CMK (cell line): Measurements from ENCODE around the gene GPBAR1.

Experiments
- DNase-seq: peaks from one replicate; pipeline ENCODE4 v3.0.0-alpha.2; 2010; ENCODE audit warnings: low read depth

The GPBAR1 gene

DNA sequence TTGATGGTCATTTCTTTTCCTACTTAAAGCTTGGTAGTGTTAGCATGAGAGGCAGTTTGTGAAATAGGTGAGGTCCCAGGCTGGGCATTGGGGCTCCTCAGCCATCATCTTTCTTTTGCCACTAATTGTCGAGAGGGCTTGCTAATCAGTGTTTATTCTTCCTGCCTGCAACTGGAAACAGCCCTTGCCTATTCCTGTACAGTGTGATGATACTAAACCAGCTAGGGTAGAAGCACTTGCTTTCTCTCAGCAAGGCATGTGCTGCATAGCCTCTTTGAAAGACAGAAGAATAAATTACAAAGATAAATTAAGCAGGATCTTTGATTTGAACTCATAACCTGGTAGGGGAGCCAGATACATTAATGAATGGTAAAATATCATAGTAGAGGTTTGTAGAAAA, 16.6 kb upstream of the GPBAR1 start:
- DNase-seq, result no peak

DNA sequence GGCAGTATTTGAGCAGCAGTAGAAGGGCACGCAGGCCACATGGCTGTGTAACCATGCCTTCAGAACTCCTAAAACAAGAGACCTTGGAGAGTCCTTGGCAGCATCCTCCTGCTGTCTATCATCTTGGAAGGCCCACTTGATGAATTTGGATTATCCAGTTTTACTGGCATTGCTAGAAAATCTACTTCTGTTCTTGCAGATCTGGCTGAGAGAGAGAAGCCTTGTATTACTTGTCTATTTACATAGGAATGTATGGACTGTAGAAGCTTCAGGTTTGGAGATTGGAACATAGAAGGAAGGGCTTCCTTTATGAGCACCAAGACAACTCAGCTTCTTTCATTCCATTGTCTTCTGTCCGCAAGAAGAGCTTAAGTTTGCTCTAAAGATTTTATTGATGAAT, 16.1 kb upstream of the GPBAR1 start:
- DNase-seq, result no peak

DNA sequence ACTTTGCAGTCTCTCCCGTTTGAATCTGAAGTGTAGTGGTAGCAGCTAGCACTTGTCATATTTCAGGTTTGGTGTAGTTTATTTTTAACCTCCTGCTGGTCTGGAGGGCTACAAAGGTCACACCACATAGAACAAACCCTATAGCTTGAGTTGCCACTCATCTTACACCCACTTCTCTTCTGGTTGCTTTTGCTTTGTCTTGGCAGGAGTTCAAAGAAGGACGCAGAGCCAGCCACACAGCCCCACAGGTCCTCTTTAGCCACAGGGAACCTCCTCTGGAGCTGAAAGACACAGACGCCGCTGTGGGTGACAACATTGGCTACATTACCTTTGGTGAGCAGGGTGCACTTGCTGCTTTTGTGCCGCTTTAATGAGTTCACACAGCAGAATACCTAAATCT, 15.6 kb upstream of the GPBAR1 start:
- no peak for DNase-seq

DNA sequence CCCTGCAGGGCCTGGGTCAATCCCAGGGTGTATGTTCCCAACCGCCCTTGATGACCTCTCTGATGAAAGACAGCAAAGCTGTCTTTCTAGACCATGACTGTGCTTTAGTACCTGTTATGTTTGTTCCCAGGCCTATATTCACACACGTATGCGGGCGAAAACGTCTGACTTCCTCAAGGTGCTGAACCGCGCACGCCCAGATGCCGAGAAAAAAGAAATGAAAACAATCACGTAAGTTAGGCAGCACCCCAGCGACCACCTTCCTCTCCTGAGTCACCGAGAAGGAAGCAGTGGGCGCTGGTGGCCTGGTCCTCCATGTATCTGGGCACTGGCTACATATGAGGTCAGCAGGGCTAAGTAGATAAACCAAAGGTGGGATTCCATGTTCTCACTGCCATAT, 11.1 kb upstream of the GPBAR1 start:
- no peak for DNase-seq

DNA sequence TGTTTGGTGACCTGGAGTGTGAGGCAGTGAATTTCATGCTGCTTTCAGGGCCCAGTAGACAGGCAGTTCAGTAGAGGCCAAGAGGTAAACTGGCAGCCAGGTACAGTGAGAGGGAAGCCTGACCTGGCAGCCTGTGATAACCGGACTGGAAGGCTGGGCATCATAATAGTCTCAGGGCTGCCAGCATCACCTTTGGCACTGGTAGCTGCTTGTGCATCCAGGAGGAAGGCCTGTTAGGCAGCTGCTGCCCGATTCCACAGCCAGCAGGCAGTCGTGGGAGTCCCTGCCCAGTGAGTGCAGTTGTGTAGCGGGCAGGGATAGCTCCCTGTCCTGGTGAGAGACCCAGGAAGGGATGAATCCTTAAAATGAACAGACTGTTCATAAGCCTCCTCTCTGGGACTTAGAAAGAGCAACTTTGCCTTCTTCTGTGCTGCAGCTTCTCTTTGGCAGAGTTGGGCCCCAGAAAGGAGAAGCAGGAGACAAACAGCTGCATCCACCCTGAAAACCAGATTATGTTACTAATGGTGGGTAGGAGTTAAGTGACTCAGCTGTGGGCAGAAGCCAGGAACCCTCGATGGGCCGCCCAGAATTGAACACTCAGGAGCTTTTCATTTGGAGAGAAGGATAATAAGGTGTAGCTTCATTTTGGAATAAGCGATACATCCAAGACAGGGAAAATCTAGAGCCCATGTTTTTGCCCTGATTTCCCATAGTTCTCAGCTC, 8.1 kb upstream of the GPBAR1 start:
- DNase-seq, result no peak

DNA sequence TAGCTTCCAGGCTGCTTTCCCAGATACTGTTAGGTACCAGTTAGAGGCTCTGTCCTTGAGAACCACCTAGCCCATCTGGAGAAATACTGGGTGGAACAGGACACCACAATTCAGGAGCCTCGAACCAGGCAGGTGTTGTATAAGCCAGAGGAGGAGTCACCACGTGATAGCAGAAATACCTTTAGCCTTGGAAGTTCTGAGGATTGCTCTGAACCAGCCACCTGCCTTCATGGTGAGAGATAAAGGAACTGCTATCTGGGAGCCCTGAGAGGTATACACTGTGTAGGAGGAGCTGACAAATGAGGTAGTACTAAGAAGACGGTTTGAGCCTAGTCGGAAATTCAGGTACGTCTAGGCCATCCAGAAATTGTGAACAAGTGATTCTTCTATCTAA, 7.6 kb upstream of the GPBAR1 start:
- no peak for DNase-seq

DNA sequence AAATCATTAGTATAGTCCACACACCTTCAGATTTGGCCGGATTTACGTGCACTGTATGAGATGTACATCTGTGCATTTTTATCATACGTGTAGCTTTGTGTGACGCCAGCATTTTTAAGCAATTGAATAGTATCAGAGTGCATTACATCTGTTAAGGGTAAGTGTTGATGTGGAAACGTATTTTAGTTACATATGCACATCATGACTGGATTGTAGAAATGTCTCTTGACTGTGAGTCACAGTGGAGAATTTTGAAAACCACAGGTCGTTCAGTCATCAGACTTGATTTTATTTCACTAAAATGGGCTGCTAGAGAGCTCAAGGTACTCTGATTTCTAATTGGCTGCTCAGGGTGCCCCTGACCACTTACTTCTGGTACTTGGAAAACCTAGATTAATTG, 5.4 kb upstream of the GPBAR1 start:
- DNase-seq, result no peak

DNA sequence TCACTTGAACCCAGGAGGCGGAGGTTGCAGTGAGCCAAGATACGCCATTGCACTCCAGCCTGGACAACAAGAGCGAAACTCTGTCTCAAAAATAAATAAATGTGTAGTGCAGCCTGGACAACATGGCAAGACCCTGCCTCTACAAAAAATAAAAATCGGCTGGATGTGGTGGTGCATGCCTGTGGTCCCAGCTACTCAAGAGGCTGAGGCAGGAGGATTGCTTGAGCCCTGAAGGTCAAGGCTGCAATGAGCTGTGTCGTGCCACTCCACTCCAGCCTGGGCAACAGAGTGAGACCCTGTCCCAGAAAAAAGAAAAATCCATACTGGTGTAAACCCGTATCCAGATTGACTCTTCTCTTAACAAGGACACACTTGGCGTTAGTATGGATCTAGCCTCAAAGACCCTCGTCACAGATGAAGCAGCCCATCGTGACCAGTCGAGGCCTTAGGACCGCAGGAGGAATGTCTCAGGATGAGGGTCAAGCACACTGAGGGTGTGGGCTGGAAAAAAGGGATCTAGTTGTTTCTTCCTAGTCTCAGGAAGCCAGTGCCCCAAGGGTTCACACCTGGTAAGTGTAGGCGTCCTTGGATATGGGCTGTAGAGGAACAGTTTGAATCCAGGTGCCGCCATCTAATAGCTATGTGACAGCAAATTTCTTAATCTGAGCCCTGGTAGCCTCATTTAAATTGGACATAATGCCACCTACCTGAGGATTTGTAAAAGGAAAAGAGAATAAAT, 4.0 kb upstream of the GPBAR1 start:
- no peak for DNase-seq

DNA sequence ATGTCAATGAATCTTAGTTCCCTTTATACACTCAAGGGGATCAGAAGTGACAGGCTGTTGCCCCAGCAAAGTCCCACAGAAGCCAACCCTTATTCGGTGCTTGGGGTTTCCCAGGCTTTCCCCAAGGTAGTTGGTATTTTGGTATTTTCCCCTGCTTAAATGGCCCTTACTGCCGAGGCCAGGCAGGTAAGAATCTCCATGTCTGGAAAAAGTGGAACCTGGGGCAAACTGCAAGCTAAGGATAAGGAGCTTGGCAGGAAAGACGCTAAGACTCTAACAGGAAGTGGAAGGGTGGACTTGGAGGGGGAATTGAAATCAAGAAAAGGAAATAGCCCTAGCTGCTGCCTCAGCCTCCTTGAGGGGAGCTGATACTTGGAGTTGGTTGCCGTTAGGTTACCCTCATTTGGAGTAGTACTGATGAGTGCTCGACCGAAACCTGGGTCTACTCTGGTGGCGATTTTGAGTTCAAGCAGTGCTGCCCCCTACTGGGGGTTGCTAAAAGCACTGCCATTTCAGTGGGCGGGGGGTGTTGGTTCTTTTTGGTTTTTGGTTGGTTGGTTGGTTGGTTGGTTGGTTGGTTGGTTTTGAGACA, 3.3 kb upstream of the GPBAR1 start:
- no peak for DNase-seq

DNA sequence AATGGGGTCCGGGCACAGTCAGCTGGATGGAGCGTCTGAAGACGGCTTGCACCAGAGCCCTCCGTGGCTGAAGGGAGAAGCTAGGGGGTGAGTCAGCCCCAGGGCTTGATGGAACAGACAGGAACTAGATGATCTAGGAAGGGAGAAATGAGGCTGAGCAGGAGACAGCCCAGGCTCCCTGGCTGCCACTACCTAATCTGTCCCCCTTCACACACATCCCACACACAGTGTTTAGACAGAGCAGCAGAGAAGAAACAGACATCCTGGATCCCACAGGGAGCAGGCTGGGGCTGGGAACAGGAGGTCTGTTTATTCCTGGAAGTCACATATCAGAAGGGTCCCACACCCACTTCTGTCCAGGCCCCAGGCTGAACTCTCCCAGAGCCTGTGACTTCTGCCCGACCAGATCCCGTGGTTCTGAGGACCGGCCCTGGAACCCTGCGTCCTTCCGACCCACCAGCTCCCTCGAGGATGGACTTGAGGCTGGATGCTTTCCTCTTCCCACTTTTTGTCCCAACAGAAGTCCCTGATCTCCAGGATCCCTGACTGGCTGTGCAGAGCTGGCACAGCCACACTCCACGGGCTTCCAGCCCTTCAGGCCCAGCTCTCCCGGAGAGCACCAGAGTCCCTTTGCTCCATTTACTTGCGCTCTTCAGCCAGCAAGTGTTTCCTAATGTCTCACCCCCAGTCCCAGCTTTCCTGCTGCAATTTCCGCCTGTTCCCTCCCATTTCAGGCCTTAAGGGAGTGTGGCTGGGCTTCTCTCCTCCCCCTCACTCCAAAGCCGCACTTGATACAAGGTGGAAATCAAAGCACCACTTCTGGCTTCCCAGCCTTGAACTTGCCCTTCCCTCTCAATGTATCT, 1.5 kb upstream of the GPBAR1 start:
- DNase-seq, result no peak

DNA sequence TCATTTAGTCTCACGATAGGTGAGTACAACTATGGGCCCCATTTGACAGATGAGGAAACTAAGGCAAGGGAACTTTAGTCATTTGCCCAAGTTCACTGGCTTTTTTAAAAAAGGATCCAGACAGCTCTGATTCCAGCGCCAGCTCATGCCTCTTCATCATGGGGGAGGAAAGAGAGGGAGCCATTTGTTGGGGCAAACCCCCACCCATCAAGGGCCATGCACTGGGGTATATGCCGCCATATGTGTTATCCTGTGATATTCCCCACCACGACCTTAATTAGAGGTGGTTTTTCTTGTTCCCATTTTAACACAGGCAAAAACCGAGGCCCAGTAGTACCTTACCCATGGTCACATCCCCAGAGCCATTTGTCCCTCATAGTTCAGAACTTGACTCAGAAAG, 649 bp upstream of the GPBAR1 start:
- no peak for DNase-seq

DNA sequence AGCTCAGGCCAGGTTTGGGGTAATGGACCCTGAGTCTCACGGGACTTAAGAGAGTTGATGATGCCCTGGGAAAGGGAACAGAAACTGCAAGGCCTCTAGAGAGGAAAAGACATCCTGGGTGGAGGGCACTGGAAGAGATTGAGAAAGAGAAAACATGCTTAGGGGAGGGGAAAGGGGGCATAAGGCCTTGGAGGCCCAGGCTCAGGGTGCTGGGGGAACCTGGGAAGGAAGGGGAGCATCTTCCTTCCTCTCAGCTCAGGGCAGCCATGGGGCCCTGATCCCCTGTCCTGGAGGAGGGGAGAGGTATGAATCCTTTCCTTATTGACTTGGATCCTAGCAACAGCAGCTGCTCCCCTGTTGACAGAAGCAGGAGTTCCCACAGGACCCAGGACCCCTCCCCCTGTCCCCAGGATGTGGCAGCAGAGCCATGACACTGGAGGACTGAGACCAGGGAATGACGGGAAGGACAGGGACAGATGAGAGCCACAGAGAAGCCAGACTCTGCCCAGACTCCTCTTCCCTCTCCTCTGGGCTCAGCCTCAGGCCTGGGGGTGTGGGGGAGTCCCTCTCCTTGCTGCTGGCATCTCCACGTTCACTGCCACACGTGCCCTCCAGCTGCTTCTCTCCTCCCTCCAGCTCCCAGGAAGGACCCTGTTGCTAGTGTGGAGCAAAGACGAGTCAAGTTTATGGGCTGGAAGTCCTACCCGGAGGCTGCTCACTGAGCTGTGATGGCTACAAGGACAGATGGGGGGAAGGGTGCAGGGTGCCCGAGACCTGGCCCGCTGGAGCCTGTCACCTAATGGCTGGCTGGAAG, 815 bp downstream of the GPBAR1 start:
- no peak for DNase-seq

DNA sequence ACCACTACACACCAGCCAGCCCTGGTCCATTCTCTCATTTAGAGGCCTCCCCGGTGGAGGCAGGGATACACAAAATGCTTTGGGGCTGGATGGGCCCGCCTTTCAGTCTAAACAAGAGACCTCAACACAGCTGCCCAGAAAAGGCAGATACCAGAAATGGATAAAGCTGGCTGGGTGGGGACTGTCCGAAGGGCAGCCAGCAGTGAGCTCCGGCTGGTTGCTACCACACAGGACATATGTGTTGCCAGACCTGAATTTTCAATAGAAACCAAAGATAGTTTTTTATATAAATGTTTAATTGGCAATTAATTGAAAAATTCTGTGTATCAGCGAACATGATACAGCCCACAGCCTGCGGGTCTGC, 1.4 kb downstream of the GPBAR1 start:
- DNase-seq, result no peak

DNA sequence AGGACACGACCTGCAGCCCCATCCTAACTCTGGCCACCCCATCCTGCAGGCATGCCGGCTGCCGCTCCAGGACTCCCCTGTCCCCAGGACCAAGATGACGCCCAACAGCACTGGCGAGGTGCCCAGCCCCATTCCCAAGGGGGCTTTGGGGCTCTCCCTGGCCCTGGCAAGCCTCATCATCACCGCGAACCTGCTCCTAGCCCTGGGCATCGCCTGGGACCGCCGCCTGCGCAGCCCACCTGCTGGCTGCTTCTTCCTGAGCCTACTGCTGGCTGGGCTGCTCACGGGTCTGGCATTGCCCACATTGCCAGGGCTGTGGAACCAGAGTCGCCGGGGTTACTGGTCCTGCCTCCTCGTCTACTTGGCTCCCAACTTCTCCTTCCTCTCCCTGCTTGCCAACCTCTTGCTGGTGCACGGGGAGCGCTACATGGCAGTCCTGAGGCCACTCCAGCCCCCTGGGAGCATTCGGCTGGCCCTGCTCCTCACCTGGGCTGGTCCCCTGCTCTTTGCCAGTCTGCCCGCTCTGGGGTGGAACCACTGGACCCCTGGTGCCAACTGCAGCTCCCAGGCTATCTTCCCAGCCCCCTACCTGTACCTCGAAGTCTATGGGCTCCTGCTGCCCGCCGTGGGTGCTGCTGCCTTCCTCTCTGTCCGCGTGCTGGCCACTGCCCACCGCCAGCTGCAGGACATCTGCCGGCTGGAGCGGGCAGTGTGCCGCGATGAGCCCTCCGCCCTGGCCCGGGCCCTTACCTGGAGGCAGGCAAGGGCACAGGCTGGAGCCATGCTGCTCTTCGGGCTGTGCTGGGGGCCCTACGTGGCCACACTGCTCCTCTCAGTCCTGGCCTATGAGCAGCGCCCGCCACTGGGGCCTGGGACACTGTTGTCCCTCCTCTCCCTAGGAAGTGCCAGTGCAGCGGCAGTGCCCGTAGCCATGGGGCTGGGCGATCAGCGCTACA, 2.1 kb downstream of the GPBAR1 start:
- DNase-seq, result no peak

DNA sequence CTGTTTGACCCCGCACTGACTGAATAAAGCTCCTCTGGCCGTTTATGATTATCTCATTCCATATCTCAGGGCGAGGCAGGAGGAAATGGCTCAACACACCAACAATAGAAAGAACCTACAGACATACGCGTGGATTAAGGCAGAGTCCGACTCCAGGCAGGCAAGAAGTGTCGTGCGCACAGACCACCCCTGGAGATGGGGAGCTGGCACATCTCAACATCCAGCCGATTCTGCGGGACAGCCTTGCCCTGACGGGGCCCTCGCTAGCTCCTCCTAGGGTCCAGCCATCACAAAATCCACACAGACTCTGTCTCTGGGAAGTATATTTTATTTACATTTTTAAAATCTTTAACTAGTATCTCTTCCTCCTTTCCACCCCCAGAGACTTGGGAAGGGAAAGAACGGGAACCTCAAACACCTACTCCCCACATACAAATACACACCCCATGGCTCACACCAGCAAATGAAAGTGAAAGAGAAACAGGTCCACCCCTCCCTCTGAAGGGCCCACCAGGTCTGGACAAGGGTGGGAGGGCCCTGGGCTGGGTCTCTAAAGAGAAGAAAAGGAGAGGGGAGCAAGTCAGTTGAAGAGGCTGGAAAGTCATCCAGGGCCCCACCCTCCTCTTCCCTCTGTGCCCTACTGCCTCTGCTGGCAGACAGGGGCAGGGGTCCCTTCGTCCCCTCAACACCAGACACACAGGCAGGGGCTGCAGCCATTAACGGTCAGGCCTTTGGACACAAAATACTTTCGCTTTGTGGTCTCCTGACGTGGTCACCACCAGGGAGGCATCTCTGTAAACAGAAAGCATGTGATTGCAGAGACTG, 3.2 kb downstream of the GPBAR1 start:
- no peak for DNase-seq

DNA sequence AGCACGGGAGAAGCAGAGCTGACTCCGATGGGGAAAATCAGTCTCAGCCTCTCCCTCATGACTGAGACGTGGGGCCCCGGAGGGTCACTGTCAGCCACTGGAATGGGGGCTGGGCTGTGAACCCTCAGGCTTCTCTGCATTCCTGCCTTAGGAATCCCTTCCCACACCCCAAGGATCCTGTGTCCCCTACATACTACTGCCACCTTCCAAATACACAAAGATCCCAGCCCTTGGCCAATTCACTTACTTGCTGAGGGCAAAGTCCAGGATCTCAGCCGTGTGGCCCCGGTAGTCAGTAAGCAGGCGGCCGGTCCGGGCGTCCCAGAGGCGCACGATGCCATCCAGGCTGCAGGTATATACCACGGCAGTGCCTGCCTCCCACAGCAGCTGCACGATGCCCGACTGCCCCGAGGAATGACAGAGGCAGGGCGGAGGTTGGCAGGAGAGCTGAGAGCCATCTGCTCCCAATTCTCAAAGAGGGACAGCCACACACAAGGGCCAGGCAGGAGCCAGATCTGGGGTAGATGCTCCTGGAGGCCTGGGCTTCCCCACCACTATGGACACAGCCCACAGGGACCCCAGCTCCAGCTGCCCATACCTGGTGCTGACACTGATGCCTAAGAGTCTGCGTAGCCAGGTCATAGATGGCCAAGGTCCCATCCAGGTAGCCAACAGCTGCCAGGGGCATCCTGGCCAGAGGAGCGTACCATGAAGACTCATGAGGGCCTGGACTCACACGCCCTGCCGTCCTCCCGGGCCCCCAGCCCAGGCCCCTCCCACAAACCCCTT, 4.2 kb downstream of the GPBAR1 start:
- no peak for DNase-seq

DNA sequence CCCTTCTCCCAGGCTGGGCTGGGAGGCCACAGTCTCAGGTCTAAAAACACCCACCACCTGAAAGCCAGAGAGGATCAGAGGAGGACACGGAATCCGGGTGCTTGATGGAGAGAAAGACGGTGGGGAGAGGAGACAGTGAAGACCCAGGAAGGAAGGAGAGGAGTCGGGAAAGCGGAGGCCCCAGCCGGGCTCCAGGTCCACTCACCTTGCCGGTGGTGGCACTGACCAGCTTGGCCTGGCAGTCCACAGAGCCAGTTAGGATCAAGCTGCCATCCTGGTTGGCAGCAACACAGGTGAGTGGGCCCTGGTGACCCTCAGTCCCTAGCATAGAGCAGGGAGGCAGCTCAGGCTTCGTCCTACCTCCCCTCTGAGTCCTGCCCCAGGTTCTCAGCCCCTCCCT, 4.8 kb downstream of the GPBAR1 start:
- DNase-seq, result no peak

DNA sequence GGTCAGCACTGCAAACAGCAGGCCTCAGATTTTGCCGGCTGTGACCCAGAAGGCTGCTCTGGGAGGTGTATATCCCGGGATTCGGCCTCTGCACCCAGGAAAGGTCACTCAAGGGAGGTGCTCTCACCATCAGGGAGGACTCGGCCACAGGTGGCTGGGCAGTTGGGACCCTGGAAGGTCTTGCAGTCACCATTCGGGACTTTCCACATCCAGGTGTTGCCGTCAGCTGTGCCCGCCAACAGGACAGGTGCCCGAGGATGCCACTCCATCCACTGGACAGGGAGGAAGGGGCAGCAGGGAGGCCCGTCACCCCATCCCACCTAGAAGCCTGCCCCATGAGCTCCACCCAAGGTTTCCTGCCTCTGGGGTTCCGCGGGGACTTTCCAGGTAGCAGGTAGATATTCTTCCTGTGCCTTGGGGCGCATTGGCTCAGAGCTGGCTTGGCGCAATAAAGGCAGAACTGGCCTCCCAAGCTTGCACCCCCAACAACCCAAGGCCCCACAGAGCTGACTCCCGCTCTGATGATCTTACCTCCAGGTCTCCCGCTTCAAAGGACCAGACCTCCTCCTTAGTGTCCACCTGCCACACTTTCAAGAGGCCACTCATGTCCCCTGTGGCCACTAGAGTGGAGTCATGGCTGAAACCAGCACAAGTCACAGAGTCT, 5.6 kb downstream of the GPBAR1 start:
- DNase-seq, result no peak
